GM12865 (cell line): ENCODE data around the gene CTR9.
A peak's percentile ranks its signal among the peaks of the same experiment; 100 is the strongest.

ENCODE experiments used
- DNase-seq: peaks from one replicate; pipeline ENCODE4 v3.0.0; 2010; ENCODE audit warnings: low read depth
- H3K4me3 ChIP-seq: 2 replicates; pipeline ENCODE4 v1.5.1; 2011; ENCODE audit warnings: mild to moderate bottlenecking, low read depth, low read length, control low read depth
- TF ChIP-seq, protein P1 (sequence below): IDR thresholded peaks from 2 replicates; pipeline ENCODE4 v1.5.1; 2011; ENCODE audit warnings: low read length, control low read depth, low read depth, inconsistent platforms; ENCODE audit not compliant: insufficient read depth; ENCODE audit errors: missing control alignments

CTR9 gene

DNA sequence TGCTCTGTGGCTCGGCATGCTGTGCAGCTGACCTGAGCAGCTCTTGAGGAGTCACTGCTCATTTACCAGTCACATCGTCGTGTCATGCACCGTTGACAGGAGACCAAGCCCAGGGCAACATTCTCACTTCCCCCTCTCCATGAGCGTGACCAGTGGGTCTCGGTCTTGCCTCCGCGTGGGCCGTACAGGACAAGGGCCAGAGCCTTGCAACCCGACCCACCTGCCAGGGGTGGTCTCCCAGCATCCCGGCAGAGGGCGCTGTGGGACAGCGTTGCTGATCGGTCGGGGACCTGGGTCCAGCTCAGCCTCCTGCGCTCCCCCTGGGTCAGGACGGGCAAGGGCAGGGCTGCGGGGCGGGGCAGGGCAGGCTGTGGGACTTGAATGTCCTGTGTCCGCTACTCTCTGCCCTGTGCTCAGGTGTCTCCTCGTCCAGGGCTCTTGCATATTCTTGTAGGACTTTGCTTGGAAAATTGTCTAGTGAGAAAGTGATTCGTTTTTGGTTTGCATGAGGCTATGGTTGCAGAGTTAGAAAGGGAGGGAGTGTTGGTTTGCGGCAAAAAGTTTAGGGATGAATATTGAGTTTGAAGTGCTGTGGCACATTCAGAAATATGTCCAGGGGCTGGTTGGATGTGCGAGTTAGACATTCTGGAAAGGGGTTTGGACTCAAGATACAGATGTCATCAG lies 41.5 kb downstream of the CTR9 start:
- peak; percentile 88 for DNase-seq
- TF ChIP-seq, protein P1, sequence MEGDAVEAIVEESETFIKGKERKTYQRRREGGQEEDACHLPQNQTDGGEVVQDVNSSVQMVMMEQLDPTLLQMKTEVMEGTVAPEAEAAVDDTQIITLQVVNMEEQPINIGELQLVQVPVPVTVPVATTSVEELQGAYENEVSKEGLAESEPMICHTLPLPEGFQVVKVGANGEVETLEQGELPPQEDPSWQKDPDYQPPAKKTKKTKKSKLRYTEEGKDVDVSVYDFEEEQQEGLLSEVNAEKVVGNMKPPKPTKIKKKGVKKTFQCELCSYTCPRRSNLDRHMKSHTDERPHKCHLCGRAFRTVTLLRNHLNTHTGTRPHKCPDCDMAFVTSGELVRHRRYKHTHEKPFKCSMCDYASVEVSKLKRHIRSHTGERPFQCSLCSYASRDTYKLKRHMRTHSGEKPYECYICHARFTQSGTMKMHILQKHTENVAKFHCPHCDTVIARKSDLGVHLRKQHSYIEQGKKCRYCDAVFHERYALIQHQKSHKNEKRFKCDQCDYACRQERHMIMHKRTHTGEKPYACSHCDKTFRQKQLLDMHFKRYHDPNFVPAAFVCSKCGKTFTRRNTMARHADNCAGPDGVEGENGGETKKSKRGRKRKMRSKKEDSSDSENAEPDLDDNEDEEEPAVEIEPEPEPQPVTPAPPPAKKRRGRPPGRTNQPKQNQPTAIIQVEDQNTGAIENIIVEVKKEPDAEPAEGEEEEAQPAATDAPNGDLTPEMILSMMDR = peak; percentile 98
- H3K4me3 ChIP-seq = no peak overlapping the region

DNA sequence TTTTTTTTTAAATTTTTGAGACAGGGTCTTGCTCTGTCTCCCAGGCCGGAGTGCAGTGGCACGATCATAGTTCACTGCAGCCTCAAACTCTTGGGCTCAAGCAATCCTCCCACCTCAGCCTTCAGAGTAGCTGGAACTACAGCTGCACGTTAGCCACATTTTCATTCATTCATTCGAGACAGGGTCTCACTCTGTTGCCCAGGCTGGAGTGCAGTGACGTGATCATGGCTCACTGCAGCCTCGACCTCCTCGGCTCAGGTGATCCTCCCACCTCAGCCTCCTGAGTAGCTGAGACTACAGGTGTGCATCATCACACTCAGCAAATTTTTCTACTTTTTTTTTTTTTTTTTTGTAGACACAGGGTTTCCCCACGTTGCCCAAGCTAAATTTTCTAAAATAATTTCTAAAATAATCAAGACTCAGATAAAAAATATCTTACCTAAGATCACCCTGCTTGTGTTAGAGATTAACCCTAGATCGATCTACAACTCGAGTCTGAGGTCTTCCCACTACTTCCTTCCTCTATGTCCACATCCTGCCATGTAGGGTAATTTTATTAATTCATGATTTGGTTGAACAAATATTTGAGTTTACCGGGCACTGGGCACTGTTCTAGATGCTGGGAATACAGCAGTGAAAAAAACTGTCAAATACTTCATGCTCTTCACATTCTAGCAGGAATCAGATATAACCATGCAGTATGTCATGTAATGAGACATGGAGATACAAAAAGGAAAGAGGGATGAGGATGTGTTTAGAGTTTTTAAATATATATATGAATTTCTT lies 42.6 kb downstream of the CTR9 start:
- TF ChIP-seq, protein P1 = no peak
- no peak for DNase-seq

DNA sequence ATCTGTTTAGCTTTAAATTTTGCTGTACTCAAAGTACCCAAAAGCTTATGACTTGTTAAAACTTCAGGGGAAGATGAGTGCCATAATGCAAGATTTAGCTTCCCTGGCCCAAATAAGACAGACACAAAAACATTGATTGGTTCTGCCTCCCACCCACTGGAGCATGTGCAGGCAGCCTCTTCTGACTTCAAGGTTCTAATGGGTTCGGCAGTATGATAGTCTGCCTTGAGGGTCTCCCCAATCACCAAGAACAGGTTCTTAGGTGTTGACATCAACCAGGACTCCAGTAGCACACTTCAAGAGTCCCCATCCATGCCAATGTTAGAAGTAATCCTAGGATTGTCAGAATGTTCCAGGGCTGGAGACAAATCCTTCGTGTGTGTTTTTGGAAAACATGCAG lies 45.1 kb downstream of the CTR9 start:
- DNase-seq = no peak
- H3K4me3 ChIP-seq = no peak overlapping the region
- TF ChIP-seq, protein P1 = no peak

More for the DNA sequence above, 42.6 kb downstream of the CTR9 start:
- H3K4me3 ChIP-seq = no peak overlapping the region

DNA sequence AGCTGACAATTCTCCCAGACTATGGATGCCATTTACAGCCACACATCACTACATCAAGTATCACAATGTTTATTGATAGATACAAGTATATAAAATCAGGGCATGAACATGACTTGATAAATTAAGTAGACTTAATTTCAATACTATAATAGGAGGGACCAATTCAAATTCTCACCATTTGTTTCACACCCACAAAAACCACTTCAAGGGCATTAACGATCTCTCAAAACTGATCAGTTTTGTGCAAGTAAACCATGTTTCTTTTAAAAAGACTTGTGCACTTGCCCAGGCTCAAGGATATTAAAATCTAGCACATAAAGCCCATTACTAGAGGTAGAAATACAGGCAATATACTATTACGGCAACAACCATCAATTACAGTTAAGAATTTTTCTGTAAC lies 46.0 kb downstream of the CTR9 start:
- TF ChIP-seq, protein P1 = no peak
- no peak for DNase-seq

DNA sequence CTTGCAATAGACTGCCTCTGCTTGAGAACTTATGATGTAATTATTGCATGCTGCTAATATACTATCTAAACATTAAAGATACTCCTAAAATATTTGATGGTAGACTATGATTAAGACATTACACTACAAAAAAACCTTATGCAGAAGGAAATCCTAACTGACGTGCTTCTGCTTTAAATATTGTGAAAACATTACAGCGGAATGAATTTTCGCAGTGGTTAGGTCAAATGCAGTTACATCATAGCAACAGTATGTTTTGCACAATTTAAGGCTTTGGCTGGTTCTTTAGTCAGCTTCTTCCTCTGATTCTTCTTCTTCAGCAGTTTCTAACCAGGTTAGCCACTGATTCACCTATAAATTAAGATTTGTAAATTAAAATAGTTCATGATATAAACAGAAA lies 46.5 kb downstream of the CTR9 start:
- no peak overlapping the region for H3K4me3 ChIP-seq
- TF ChIP-seq, protein P1 = no peak
- DNase-seq = no peak

More for the DNA sequence above, 46.0 kb downstream of the CTR9 start:
- H3K4me3 ChIP-seq = no peak overlapping the region

DNA sequence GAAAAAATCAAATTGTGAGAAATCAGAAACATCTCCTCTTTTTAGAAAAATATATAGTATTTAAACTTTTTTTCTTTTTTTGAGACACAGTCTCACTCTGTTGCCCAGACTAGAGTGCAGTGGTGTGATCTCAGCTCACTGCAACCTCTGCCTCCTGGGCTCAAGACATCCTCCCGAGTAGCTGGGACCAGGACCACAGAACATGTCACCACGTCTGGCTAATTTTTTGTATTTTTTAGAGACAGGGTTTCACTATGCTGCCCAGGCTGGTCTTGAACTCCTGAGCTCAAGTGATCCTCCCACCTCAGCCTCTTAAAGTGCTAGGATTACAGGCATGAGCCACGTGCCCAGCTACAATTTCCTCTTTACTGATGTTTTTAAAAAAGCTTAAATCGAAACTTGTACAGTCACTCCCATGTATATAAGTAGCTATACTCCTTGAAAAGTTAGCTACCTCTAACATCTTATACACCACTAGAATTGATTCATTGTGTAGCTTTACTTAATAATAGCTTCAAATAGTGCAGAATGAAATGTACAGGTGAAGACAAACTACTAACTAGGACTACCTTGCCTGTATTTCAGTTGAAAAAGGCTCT lies 47.4 kb downstream of the CTR9 start:
- TF ChIP-seq, protein P1 = no peak
- DNase-seq = no peak
- no peak overlapping the region for H3K4me3 ChIP-seq
